ENCODE results near the gene PTH1R. TPM values are rescaled to one million over a fixed set of nuclear protein-coding genes. Genes with fewer than 3 reads are reported as not detected.

The PTH1R gene
- total and polyA plus RNA-seq, 10 of the 15 experiments (the other 5 are each of a cell fraction or from before 2014, with no cell fraction given), result not detected

DNA sequence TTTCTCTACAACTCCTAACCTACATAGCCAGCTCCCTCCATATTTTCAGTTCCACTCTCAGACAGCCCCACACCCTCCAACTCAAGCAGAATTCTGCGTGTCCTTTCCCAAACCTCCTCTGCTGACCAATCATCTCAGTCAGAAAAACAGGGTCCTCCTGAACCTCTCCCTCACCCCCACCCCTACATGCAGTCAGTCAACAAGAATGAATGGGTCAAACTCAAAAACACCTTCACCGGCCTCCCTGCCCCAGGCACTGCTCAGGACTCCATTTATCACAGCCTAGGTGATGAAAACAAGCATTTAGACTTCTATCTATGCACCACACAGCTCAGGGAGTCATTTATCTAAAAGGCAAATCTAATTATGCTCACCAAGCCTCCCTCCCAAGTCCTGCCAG lies 46.7 kb upstream of the PTH1R start:
- Histone ChIP-seq H2AFZ (ENCODE audit: control insufficient read depth, low read depth, low read length) (no peak overlapping the region), H3K9ac (ENCODE audit: control insufficient read depth, insufficient read depth, low read length) (no peak overlapping the region), H3K36me3 (ENCODE audit: control insufficient read depth in 2 of 2, insufficient read depth in 2 of 2, low read length in 1 of 2) (no peaks in the 10 kb centered on the region), H3K4me3 (no peak overlapping the region), H3K4me1 (ENCODE audit: control insufficient read depth, insufficient read depth, low read length) (peaks cover 16% of the 10 kb centered on the region), H3K27me3 (replicated peaks in 1 of 2; ENCODE audit: control insufficient read depth in 2 of 2, insufficient read depth in 2 of 2, low read length in 1 of 2) (no peaks in the 10 kb centered on the region), H3K9me3 (replicated peaks; ENCODE audit: control insufficient read depth, insufficient read depth, low read length) (no peaks in the 10 kb centered on the region), H3K79me2 (ENCODE audit: control insufficient read depth, insufficient read depth, low read length) (no peaks in the 10 kb centered on the region), H3K27ac (ENCODE audit: control insufficient read depth, insufficient read depth) (no peak overlapping the region), H4K20me1 (ENCODE audit: control insufficient read depth, insufficient read depth) (no peaks in the 10 kb centered on the region), H3K4me2 (ENCODE audit: control insufficient read depth, insufficient read depth) (no peak overlapping the region)
- RAD21 ChIA-PET (ENCODE audit: unreplicated experiment), result interaction anchor here (1.9 kb wide), 1 partner anchor 15 kb away, joined by 4 read pairs; no protein-coding TSS in a partner anchor
- intact Hi-C loops (cut with micrococcal nuclease; ENCODE audit: unreplicated experiment), result no loop called here
- SMC1A ChIA-PET (ENCODE audit: uncharacterized antibody, unreplicated experiment), result interaction anchor here (1.7 kb wide), 1 partner anchor 15 kb away, joined by 3 read pairs; no protein-coding TSS in a partner anchor
- no peak for DNase-seq (ENCODE audit: low read depth, low spot score)
- BruUV-seq (replicated peaks), result no TSS peak
- no peak for FAIRE-seq
- ATAC-seq, result no peak
- POLR2A ChIA-PET, result interaction anchor here (0.5 kb wide), 2 partner anchors 145 to 1429 kb away, joined by 5 to 7 read pairs; no protein-coding TSS in a partner anchor
- CTCF ChIA-PET, result no interaction called here
- TF ChIP-seq SIX5 (IDR thresholded peaks at IDR 0.05; ENCODE audit: low read depth, low read length, severe bottlenecking), result no peak
- no peak for TF ChIP-seq POU2F2 (IDR thresholded peaks at IDR 0.05; ENCODE audit: borderline replicate concordance, low read depth, low read length)
- no peak for TF ChIP-seq POLR2A (IDR thresholded peaks at IDR 0.05; ENCODE audit: low read depth, low read length)
- TF ChIP-seq SRF (IDR thresholded peaks at IDR 0.05; ENCODE audit: low read depth in 2 of 2, low read length in 2 of 2), result no peak
- no peak for TF ChIP-seq ZNF384 (IDR thresholded peaks at IDR 0.05; ENCODE audit: borderline replicate concordance, low read depth, low read length)
- no peak for TF ChIP-seq IKZF1 (conservative IDR thresholded peaks at IDR 0.05)
- TF ChIP-seq CHD2 (IDR thresholded peaks at IDR 0.05; ENCODE audit: borderline replicate concordance, low read depth, low read length), result no peak
- no peak for TF ChIP-seq SMC3 (IDR thresholded peaks at IDR 0.05; ENCODE audit: borderline replicate concordance, low read length)
- no peak for TF ChIP-seq PAX8 (IDR thresholded peaks at IDR 0.05)
- 70% methylated on average over 2 of the region's 2 CpGs for WGBS (ENCODE audit: insufficient coverage, insufficient replicate concordance, low lambda C conversion rate, missing lambda C conversion rate)
- in situ Hi-C loops (cut with MboI), result no loop called here

GRCh38 chr3:46831316-46831715 lies 46.2 kb upstream of the PTH1R start:
- H4K20me1 ChIP-seq (ENCODE audit: control insufficient read depth, insufficient read depth), result no peaks in the 10 kb centered on the region
- H3K27me3 ChIP-seq (replicated peaks in 1 of 2; ENCODE audit: control insufficient read depth in 2 of 2, insufficient read depth in 2 of 2, low read length in 1 of 2), result no peaks in the 10 kb centered on the region
- FAIRE-seq (no peak), DNase-seq (ENCODE audit: low read depth, low spot score) (no peak), ATAC-seq (no peak)
- no peak overlapping the region for H2AFZ ChIP-seq (ENCODE audit: control insufficient read depth, low read depth, low read length)
- RAD21 ChIA-PET (ENCODE audit: unreplicated experiment), result no interaction called here
- in situ Hi-C loops (cut with MboI) (no loop called here), intact Hi-C loops (cut with micrococcal nuclease; ENCODE audit: unreplicated experiment) (no loop called here)
- POLR2A ChIA-PET, result interaction anchor here (0.5 kb wide), 1 partner anchor 145 kb away, joined by 7 read pairs; no protein-coding TSS in a partner anchor
- TF ChIP-seq ZBTB40 (IDR thresholded peaks at IDR 0.05; ENCODE audit: borderline replicate concordance), result no peak
- H3K79me2 ChIP-seq (ENCODE audit: control insufficient read depth, insufficient read depth, low read length), result no peaks in the 10 kb centered on the region
- no peak overlapping the region for H3K4me3 ChIP-seq
- no peak overlapping the region for H3K4me2 ChIP-seq (ENCODE audit: control insufficient read depth, insufficient read depth)
- no peaks in the 10 kb centered on the region for H3K36me3 ChIP-seq (ENCODE audit: control insufficient read depth in 2 of 2, insufficient read depth in 2 of 2, low read length in 1 of 2)
- SMC1A ChIA-PET (ENCODE audit: uncharacterized antibody, unreplicated experiment), result interaction anchor here (1.7 kb wide), 1 partner anchor 15 kb away, joined by 3 read pairs; no protein-coding TSS in a partner anchor
- peaks cover 16% of the 10 kb centered on the region for H3K4me1 ChIP-seq (ENCODE audit: control insufficient read depth, insufficient read depth, low read length)
- no peaks in the 10 kb centered on the region; the same call in 2 of the 3 replicates for H3K9me3 ChIP-seq (replicated peaks; ENCODE audit: control insufficient read depth, insufficient read depth, low read length)
- no peak overlapping the region for H3K9ac ChIP-seq (ENCODE audit: control insufficient read depth, insufficient read depth, low read length)
- 64% methylated on average over 3 of the region's 3 CpGs for WGBS (ENCODE audit: insufficient coverage, insufficient replicate concordance, low lambda C conversion rate, missing lambda C conversion rate)
- CTCF ChIA-PET, result no interaction called here
- BruUV-seq (replicated peaks), result no TSS peak
- H3K27ac ChIP-seq (ENCODE audit: control insufficient read depth, insufficient read depth), result no peak overlapping the region

Measured in GM12878 (cell line).